Peyer's patch (tissue), 4 donors: ENCODE measurements around the gene CNTNAP2. TPM values are rescaled to one million over a fixed set of nuclear protein-coding genes. Genes with fewer than 3 reads are reported as not detected.

Experiments
- DNase-seq, 3 donors: peaks; one replicate each; pipeline ENCODE4 v3.0.0-alpha.2; 2017 to 2019
- H3K27ac ChIP-seq, 4 donors: fragments of 200-600 bp; sonication (generic); one replicate each; pipeline ENCODE4 v1.5.1; 2016 to 2019
- H3K27me3 ChIP-seq, 2 donors: fragments of 200-600 bp; sonication (generic); one replicate each; pipeline ENCODE4 v1.5.1; 2019
- H3K36me3 ChIP-seq, 3 donors: fragments of 200-600 bp; sonication (generic); one replicate each; pipeline ENCODE4 v1.5.1; 2016 to 2019
- H3K4me1 ChIP-seq, 4 donors: fragments of 200-600 bp; sonication (generic); one replicate each; pipeline ENCODE4 v1.5.1; 2016 to 2019
- H3K4me3 ChIP-seq, 4 donors: fragments of 200-600 bp; sonication (generic); 1 replicate in 3 of 4; 2 replicates in 1 of 4; pipeline ENCODE4 v1.5.1; 2016 to 2019; ENCODE audit warnings: mild to moderate bottlenecking in 1 of 4
- H3K9me3 ChIP-seq, 4 donors: fragments of 200-600 bp; sonication (generic); one replicate each; pipeline ENCODE4 v1.5.1; 2016 to 2019; ENCODE audit warnings: mild to moderate bottlenecking in 1 of 4
- CTCF ChIP-seq, 6 experiments: fragments of 450-650 bp in 4 of 6; fragments of 200-600 bp in 2 of 6; sonication (generic) in 1 of 6; IDR thresholded peaks; one replicate each; pipeline ENCODE4 v1.5.1; 2017 to 2019; ENCODE audit warnings: antibody characterized with exemption in 6 of 6, mild to moderate bottlenecking in 3 of 6, moderate library complexity in 1 of 6
- POLR2A ChIP-seq, 2 donors: fragments of 450-650 bp; IDR thresholded peaks; one replicate each; pipeline ENCODE4 v1.5.1; 2017; ENCODE audit warnings: antibody characterized with exemption in 2 of 2, mild to moderate bottlenecking in 2 of 2, moderate library complexity in 2 of 2
- total RNA-seq, 4 donors: library from RNA; depleted of rRNA; stranded (reverse); fragments of >200 nt; gene quantifications; one replicate each; pipeline ENCODE4 v1.1.0, GENCODE V29; 2016

Gene CNTNAP2
- total RNA-seq, 4 donors from 2014 or later = 1.5 to 4.9 (median 3.6) TPM

- H3K27me3 ChIP-seq = no peaks in the 10 kb centered on the region
- H3K27ac ChIP-seq = no peak overlapping the region
- no peaks in the 10 kb centered on the region for H3K9me3 ChIP-seq
- no peak for TF ChIP-seq POLR2A (IDR thresholded peaks at IDR 0.05)
- TF ChIP-seq CTCF (IDR thresholded peaks at IDR 0.05) = no peak
- peaks cover 0 to 8% (median 0%) of the 10 kb centered on the region in 4 donors for H3K4me1 ChIP-seq
- peak in 1 of 3 donors; percentile 55 for DNase-seq
- no peaks in the 10 kb centered on the region for H3K36me3 ChIP-seq
- H3K4me3 ChIP-seq = peak overlapping the region in 3 of 4 donors; percentile 1 to 39 (median 22)
Measured at GRCh38 chr7:146115851-146116520, 615 bp upstream of the CNTNAP2 start.

GRCh38 chr7:146117576-146117975, 975 bp downstream of the CNTNAP2 start:
- DNase-seq = no peak
- H3K27me3 ChIP-seq = no peaks in the 10 kb centered on the region
- no peak for TF ChIP-seq CTCF (IDR thresholded peaks at IDR 0.05)
- TF ChIP-seq POLR2A (IDR thresholded peaks at IDR 0.05) = no peak

GRCh38 chr7:146119002-146119401, 2.4 kb downstream of the CNTNAP2 start:
- no peak overlapping the region for H3K4me3 ChIP-seq
- no peak overlapping the region for H3K27ac ChIP-seq
- no peaks in the 10 kb centered on the region for H3K9me3 ChIP-seq
- H3K36me3 ChIP-seq = no peaks in the 10 kb centered on the region
- no peak for DNase-seq
- H3K27me3 ChIP-seq = no peaks in the 10 kb centered on the region
- TF ChIP-seq POLR2A (IDR thresholded peaks at IDR 0.05) (no peak), CTCF (IDR thresholded peaks at IDR 0.05) (no peak)
- H3K4me1 ChIP-seq = peaks cover 0 to 8% (median 0%) of the 10 kb centered on the region in 4 donors

More at GRCh38 chr7:146117576-146117975, 975 bp downstream of the CNTNAP2 start:
- Histone ChIP-seq H3K36me3 (no peaks in the 10 kb centered on the region), H3K27ac (no peak overlapping the region), H3K9me3 (no peaks in the 10 kb centered on the region), H3K4me1 (peaks cover 0 to 8% (median 0%) of the 10 kb centered on the region in 4 donors), H3K4me3 (no peak overlapping the region)

- Histone ChIP-seq H3K4me1 (no peaks in the 10 kb centered on the region), H3K9me3 (no peaks in the 10 kb centered on the region), H3K36me3 (no peaks in the 10 kb centered on the region), H3K27me3 (no peaks in the 10 kb centered on the region), H3K4me3 (no peak overlapping the region), H3K27ac (no peak overlapping the region)
- no peak for DNase-seq
- TF ChIP-seq POLR2A (IDR thresholded peaks at IDR 0.05) (no peak), CTCF (IDR thresholded peaks at IDR 0.05) (no peak)
Measured at GRCh38 chr7:146123715-146124114, 7.1 kb downstream of the CNTNAP2 start.

DNA sequence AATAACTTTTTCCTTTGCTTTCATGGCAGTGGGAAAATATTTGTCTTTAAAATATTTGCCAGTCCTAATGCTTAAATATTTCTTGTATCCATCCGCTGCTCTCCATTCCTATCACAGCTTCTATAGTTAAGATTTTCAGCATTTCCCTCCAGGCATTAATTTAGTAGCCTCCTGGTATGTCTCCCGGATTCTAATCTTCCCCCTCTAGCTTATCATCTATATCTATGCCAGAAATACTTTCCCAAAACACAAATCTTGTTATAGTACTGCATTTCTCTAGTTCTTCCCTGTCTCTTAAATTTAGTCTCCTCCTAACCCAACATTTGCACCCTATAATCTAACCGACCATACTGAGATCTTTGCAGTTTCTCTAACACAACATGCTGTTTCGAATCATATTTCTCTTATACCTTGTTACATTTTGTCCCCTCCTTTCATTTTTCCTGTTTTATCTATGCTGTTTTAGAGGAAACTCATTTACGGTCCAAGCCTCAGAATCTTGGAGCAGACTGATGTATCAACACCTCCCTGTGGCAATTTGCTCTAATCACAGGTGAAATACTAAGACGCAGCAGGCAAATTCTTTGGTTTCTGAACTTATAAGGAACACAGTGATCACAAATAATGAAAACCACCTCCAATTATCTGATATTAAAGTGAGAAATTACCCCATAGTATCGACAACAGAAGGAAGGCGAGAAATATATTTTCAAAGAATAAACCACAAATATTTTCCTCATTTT, 10.3 kb downstream of the CNTNAP2 start:
- Histone ChIP-seq H3K9me3 (no peaks in the 10 kb centered on the region), H3K4me1 (no peaks in the 10 kb centered on the region), H3K36me3 (no peaks in the 10 kb centered on the region), H3K4me3 (no peak overlapping the region), H3K27me3 (no peaks in the 10 kb centered on the region), H3K27ac (no peak overlapping the region)
- no peak for TF ChIP-seq POLR2A (IDR thresholded peaks at IDR 0.05)
- no peak for TF ChIP-seq CTCF (IDR thresholded peaks at IDR 0.05)
- no peak for DNase-seq
